Effector memory CD8-positive, alpha-beta T cell (primary cell): ENCODE measurements around the gene NTM.

Experiments used
- ATAC-seq: fragments of 150-1000 bp; cut with Tn5 transposase; replicated peaks from 2 replicates; pipeline ENCODE4 v1.10.0; 2021; ENCODE audit warnings: mild to moderate bottlenecking, moderate library complexity
- DNase-seq, 3 experiments: peaks; one replicate each; pipeline ENCODE4 v3.0.0; 2021
- H3K27ac Mint-ChIP-seq, 2 donors: one replicate each; pipeline ENCODE4 v1.8.0; 2022; ENCODE audit warnings: mild to moderate bottlenecking in 2 of 2, mixed read lengths in 2 of 2, moderate library complexity in 2 of 2
- H3K27me3 Mint-ChIP-seq, 2 donors: one replicate each; pipeline ENCODE4 v1.8.0; 2022; ENCODE audit warnings: mixed read lengths in 2 of 2
- H3K36me3 Mint-ChIP-seq: one replicate; pipeline ENCODE4 v1.8.0; 2022; ENCODE audit warnings: mild to moderate bottlenecking, moderate library complexity, mixed read lengths; ENCODE audit not compliant: insufficient read depth
- H3K4me1 Mint-ChIP-seq, 2 donors: one replicate each; pipeline ENCODE4 v1.8.0; 2022; ENCODE audit warnings: low read depth in 2 of 2, mixed read lengths in 2 of 2
- H3K4me3 Mint-ChIP-seq, 2 donors: one replicate each; pipeline ENCODE4 v1.8.0; 2022; ENCODE audit warnings: mild to moderate bottlenecking in 2 of 2, mixed read lengths in 2 of 2, moderate library complexity in 2 of 2
- H3K9me3 Mint-ChIP-seq, 2 donors: one replicate each; pipeline ENCODE4 v1.8.0; 2022; ENCODE audit warnings: mixed read lengths in 2 of 2

NTM gene

DNA sequence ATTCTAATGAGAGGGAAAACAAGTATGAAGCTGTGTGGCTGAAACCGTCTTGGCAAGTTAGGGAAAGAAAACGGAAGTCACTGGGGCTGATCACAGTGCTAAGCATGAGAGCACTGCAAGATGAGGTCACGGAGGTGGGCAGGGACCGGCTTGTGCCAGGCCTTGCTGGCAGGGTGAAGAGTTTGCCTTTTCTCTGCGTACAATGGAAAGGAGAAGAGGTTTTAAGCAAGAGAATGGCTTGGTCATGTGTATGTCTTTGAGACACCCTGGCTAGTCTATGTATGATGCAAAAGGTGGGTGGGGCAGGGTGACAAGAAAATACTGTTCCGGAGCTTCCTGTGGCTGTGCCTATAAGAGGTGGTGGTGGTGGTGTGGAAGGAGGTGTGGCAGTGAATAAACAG, 567.9 kb downstream of the NTM start:
- no peak overlapping the region for H3K27ac Mint-ChIP-seq
- H3K4me1 Mint-ChIP-seq: no peaks in the 10 kb centered on the region
- peaks cover 12 to 21% of the 10 kb centered on the region in 2 donors for H3K9me3 Mint-ChIP-seq
- H3K4me3 Mint-ChIP-seq: no peak overlapping the region
- ATAC-seq: no peak
- no peaks in the 10 kb centered on the region for H3K27me3 Mint-ChIP-seq
- H3K36me3 Mint-ChIP-seq: no peaks in the 10 kb centered on the region
- DNase-seq: no peak

- DNase-seq (no peak), ATAC-seq (no peak)
- no peak overlapping the region for H3K4me3 Mint-ChIP-seq
- H3K27ac Mint-ChIP-seq: no peak overlapping the region
- H3K4me1 Mint-ChIP-seq: no peaks in the 10 kb centered on the region
- no peaks in the 10 kb centered on the region for H3K27me3 Mint-ChIP-seq
- H3K9me3 Mint-ChIP-seq: peaks cover 9 to 11% of the 10 kb centered on the region in 2 donors
- no peaks in the 10 kb centered on the region for H3K36me3 Mint-ChIP-seq
Observed at GRCh38 chr11:131940126-131940525, 569.7 kb downstream of the NTM start.

DNA sequence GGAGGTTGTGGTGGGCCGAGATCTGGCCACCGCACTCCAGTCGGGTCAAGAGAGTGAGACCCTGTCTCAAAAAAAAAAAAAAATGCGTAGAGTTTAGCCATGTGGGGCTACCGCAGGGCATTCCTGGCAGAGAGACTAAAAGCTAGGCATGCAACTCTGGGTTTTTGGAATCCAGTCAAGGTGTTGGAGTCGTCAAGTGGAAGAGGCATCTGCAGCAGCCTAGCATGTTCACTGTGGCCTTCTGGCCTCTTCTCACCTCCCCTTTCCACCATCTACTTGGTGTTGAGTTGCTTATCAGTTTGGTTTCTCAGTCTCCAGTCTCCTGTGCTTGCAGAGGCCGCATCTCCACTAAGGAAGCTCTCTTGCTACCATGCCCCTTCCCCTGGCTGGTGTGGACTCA, 572.5 kb downstream of the NTM start:
- peaks cover 2% of the 10 kb centered on the region for H3K36me3 Mint-ChIP-seq
- H3K9me3 Mint-ChIP-seq: peaks cover 10 to 11% of the 10 kb centered on the region in 2 donors
- H3K27me3 Mint-ChIP-seq: no peaks in the 10 kb centered on the region
- no peak overlapping the region for H3K4me3 Mint-ChIP-seq
- H3K4me1 Mint-ChIP-seq: no peaks in the 10 kb centered on the region
- H3K27ac Mint-ChIP-seq: no peak overlapping the region
- DNase-seq: no peak
- no peak for ATAC-seq

- Mint-ChIP-seq H3K27ac (no peak overlapping the region), H3K4me3 (no peak overlapping the region), H3K4me1 (no peaks in the 10 kb centered on the region), H3K9me3 (peaks cover 6 to 10% of the 10 kb centered on the region in 2 donors), H3K36me3 (peaks cover 2% of the 10 kb centered on the region), H3K27me3 (no peaks in the 10 kb centered on the region)
- DNase-seq: no peak
- no peak for ATAC-seq
Observed at GRCh38 chr11:131943295-131943694, 572.9 kb downstream of the NTM start.

GRCh38 chr11:131944736-131945135, 574.3 kb downstream of the NTM start:
- Mint-ChIP-seq H3K4me1 (no peaks in the 10 kb centered on the region), H3K27me3 (no peaks in the 10 kb centered on the region), H3K4me3 (no peak overlapping the region), H3K27ac (no peak overlapping the region), H3K36me3 (peaks cover 2% of the 10 kb centered on the region), H3K9me3 (peaks cover 0 to 5% of the 10 kb centered on the region in 2 donors)
- ATAC-seq (no peak), DNase-seq (no peak)

DNA sequence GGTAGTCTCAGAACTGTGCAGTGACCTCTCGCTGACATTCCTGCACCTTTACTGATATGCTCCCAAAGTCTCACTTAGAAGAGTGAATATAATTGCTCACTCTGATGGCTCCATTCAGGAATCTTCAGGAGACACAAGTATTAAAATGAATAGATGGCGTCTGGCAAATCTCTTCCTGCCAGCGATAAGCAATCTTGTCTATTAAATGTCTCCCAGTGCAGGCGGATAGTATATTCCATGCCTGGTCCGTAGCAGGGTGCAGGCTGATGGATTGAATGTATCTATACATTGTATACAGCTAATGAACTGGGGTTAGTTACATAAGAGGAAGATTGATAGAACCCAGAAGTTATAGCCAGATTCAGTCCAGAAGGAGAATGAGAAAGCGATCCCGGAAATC, 575.3 kb downstream of the NTM start:
- Mint-ChIP-seq H3K4me1 (no peaks in the 10 kb centered on the region), H3K9me3 (peaks cover 8 to 9% of the 10 kb centered on the region in 2 donors), H3K36me3 (peaks cover 2% of the 10 kb centered on the region), H3K27me3 (no peaks in the 10 kb centered on the region), H3K4me3 (no peak overlapping the region), H3K27ac (no peak overlapping the region)
- DNase-seq (no peak), ATAC-seq (no peak)

DNA sequence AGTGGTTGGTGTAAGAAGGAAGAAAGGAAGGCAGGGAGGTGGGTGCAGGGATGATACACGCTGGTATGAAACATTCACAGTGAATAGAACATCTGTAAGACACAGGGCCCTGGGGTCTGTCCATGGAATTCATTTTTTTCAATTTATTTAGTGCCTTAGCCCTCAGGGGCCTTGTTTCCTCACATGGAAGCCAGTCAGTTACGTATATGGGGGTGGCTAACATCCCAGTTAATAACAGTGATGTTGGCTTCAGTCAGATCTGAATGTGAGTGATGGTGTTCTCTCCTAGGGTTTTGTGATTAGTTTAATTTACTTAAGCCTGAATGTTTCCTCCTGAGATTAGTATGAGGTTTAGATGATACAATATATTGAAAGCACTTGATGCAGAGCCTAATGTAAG, 577.1 kb downstream of the NTM start:
- Mint-ChIP-seq H3K27me3 (no peaks in the 10 kb centered on the region), H3K27ac (no peak overlapping the region), H3K36me3 (peaks cover 2% of the 10 kb centered on the region), H3K4me3 (no peak overlapping the region), H3K9me3 (peaks cover 10 to 13% of the 10 kb centered on the region in 2 donors), H3K4me1 (no peaks in the 10 kb centered on the region)
- ATAC-seq (no peak), DNase-seq (no peak)

DNA sequence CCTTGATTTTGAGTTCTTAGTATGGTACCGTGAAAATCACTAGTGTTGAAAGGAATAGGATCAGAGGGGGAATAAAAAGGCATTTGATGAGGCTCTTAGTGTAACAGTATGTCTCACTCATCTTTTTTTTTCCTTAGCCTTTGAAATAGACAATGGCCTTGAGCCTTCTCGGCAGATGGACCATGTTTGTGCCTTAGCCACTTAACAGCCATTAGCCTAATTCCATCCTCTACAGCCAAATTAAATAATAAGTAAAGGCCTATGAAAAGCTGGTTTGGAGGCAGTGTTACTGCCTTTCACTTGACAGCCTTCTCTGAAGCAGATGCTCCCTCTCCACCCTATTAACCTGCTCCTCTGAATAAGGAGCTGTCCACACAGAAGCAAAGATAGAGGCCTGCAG, 580.7 kb downstream of the NTM start:
- Mint-ChIP-seq H3K27ac (no peak overlapping the region), H3K36me3 (no peaks in the 10 kb centered on the region), H3K27me3 (no peaks in the 10 kb centered on the region), H3K4me3 (no peak overlapping the region), H3K4me1 (no peaks in the 10 kb centered on the region), H3K9me3 (peaks cover 10 to 13% of the 10 kb centered on the region in 2 donors)
- DNase-seq: no peak
- no peak for ATAC-seq

DNA sequence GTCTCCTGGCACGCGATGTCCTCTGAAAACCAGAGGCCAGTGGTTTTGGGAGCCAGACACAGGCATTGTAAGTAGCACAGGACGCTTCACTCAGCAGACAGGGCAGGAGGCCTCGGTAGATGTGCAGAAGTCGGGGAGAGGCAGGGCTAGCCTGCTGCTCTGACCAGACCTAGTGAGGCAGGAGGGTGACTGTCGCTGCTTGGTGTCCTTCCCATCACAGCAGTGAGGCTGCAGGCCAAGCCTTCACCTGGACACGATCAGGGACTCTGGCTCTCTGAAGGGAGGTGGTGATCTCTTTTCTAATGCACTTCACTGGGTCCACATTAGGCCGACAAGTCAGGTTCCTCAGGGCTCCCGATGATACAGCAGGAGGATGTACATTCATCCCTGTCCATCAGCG, 583.7 kb downstream of the NTM start:
- ATAC-seq (no peak), DNase-seq (no peak)
- H3K4me1 Mint-ChIP-seq: no peaks in the 10 kb centered on the region
- no peak overlapping the region for H3K27ac Mint-ChIP-seq
- H3K36me3 Mint-ChIP-seq: no peaks in the 10 kb centered on the region
- no peak overlapping the region for H3K4me3 Mint-ChIP-seq
- no peaks in the 10 kb centered on the region for H3K27me3 Mint-ChIP-seq
- peaks cover 8 to 21% of the 10 kb centered on the region in 2 donors for H3K9me3 Mint-ChIP-seq

DNA sequence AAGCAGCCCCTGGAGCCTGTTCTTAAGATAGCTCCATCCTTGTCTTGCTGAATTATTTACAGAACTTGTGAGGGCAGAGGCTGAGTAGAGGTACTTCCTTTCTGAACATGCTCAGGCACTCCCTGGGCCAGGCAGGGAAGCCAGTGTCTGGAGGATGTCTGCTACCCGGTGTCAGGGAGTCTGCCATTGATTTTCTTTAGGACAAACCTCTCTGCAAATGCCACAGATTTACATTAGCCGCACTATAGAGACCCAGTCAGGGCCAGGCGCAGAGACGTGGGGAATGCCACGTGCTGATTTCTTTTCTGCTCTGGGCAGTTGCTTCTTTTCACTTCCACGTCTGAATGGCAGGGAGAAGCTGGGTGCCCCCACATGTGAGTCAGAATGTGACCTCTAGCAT, 585.5 kb downstream of the NTM start:
- ATAC-seq (no peak), DNase-seq (no peak)
- Mint-ChIP-seq H3K27me3 (no peaks in the 10 kb centered on the region), H3K36me3 (no peaks in the 10 kb centered on the region), H3K4me1 (no peaks in the 10 kb centered on the region), H3K9me3 (peaks cover 2 to 10% of the 10 kb centered on the region in 2 donors), H3K27ac (no peak overlapping the region), H3K4me3 (no peak overlapping the region)

DNA sequence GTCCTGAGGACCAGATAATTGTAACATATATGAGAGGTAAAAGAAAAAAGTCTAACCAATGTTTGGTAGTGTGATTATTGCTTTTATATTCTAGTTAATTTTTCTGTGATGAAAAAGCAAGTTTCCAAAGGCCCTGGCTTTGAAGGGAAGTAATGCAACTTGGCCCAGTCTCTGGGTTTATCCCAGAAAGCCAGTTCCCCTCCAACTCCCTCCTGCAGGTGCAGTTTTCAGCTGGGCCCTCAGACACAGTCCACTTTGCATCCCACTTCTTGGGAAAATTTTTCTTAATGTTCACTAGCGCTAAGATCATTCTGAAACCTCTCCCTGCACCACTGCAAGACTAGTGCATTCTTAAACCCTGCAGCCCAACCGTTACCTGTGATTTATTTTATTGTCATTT, 586.8 kb downstream of the NTM start:
- H3K9me3 Mint-ChIP-seq: peaks cover 2 to 8% of the 10 kb centered on the region in 2 donors

GRCh38 chr11:131957875-131958274, 587.5 kb downstream of the NTM start:
- H3K9me3 Mint-ChIP-seq: peaks cover 2 to 8% of the 10 kb centered on the region in 2 donors
- no peaks in the 10 kb centered on the region for H3K27me3 Mint-ChIP-seq
- no peaks in the 10 kb centered on the region for H3K4me1 Mint-ChIP-seq
- no peak overlapping the region for H3K4me3 Mint-ChIP-seq
- H3K36me3 Mint-ChIP-seq: no peaks in the 10 kb centered on the region
- H3K27ac Mint-ChIP-seq: no peak overlapping the region
- ATAC-seq (no peak), DNase-seq (no peak)

More for the DNA sequence above, 586.8 kb downstream of the NTM start:
- no peaks in the 10 kb centered on the region for H3K27me3 Mint-ChIP-seq
- DNase-seq (no peak), ATAC-seq (no peak)
- H3K27ac Mint-ChIP-seq: no peak overlapping the region
- no peak overlapping the region for H3K4me3 Mint-ChIP-seq
- no peaks in the 10 kb centered on the region for H3K4me1 Mint-ChIP-seq
- no peaks in the 10 kb centered on the region for H3K36me3 Mint-ChIP-seq

- H3K4me1 Mint-ChIP-seq: no peaks in the 10 kb centered on the region
- H3K27me3 Mint-ChIP-seq: no peaks in the 10 kb centered on the region
- ATAC-seq: no peak
- no peak overlapping the region for H3K4me3 Mint-ChIP-seq
- peaks cover 6 to 21% of the 10 kb centered on the region in 2 donors for H3K9me3 Mint-ChIP-seq
- no peaks in the 10 kb centered on the region for H3K36me3 Mint-ChIP-seq
- no peak for DNase-seq
- H3K27ac Mint-ChIP-seq: no peak overlapping the region
Observed at GRCh38 chr11:131962818-131963217, 592.4 kb downstream of the NTM start.

DNA sequence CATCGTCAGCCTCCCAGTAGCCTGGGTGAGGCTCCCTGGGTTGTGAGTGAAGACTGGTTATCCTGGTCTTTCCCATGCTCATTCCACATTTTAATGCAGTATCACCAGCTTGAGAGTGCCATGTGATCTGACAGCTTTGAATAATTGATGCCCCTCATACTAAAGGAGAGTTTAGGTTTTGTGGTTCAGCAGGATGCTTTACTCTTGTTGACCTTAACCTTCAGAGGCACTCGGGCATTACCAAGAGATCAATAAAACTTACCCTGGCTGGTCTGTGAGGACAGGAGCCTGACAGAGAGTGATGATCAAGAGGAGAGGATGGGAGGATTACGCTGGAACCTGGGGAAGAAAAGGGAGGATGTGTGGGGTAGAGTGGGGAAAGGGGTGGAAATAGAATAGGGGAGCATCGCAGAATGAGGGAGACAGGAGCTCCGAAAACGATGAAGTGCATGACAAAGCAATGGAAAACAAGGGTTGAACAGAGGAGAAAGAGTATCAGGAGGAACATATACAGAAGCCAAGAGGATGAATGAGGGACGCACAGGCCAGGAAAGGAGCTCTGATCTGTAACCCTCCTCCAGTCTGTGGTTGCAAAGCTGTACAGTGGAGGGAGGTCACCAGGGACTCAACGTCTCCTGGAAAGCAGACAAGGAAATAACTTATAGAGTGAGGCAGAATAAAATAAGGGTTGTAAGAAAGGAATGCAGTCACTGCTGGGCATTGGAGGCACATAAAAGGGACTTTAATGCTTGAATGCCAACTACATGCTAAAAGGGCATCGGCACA, 594.5 kb downstream of the NTM start:
- Mint-ChIP-seq H3K4me3 (no peak overlapping the region), H3K27ac (no peak overlapping the region), H3K27me3 (no peaks in the 10 kb centered on the region), H3K9me3 (peaks cover 6 to 20% of the 10 kb centered on the region in 2 donors), H3K36me3 (no peaks in the 10 kb centered on the region), H3K4me1 (no peaks in the 10 kb centered on the region)
- ATAC-seq (no peak), DNase-seq (no peak)
